Epithelial cell of umbilical artery (primary cell): Measurements from ENCODE around the gene CADM3. TPM values are rescaled to one million over a fixed set of nuclear protein-coding genes. Genes with fewer than 3 reads are reported as not detected.

ENCODE experiments used
- total RNA-seq: library from RNA; depleted of rRNA; stranded (reverse); fragments of >200 nt; gene quantifications from 2 replicates; pipeline ENCODE4 v1.2.3, GENCODE V29; 2014

Gene CADM3, protein sequence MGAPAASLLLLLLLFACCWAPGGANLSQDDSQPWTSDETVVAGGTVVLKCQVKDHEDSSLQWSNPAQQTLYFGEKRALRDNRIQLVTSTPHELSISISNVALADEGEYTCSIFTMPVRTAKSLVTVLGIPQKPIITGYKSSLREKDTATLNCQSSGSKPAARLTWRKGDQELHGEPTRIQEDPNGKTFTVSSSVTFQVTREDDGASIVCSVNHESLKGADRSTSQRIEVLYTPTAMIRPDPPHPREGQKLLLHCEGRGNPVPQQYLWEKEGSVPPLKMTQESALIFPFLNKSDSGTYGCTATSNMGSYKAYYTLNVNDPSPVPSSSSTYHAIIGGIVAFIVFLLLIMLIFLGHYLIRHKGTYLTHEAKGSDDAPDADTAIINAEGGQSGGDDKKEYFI
- 12.3 and 15.8 TPM in 2 replicates for total RNA-seq

DNA sequence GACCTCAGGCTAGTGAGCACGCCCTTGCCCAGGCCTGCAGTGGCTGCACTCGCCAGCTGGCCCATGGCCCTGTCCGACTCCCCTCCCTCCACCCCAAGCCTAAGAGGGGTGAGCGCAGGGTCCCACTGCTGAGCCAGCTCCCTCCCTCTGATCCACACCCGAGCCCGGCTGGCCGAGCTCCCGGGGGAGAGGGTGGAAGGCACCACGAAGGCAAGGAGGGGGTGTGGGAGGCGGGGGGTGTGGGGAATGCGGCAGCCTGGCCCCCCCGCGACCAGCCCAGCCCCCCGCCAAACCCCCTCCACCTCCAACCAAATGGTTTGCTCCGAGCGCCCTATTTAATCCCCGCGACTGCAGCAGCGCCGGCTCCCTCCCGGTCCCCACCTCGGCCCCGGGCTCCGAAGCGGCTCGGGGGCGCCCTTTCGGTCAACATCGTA, at the start of gene CADM3:
TSS of gene CADM3 (plus strand) at position 362 of the 434 bp plus-strand sequence. CDS start 151 bp downstream, outside the sequence.

DNA sequence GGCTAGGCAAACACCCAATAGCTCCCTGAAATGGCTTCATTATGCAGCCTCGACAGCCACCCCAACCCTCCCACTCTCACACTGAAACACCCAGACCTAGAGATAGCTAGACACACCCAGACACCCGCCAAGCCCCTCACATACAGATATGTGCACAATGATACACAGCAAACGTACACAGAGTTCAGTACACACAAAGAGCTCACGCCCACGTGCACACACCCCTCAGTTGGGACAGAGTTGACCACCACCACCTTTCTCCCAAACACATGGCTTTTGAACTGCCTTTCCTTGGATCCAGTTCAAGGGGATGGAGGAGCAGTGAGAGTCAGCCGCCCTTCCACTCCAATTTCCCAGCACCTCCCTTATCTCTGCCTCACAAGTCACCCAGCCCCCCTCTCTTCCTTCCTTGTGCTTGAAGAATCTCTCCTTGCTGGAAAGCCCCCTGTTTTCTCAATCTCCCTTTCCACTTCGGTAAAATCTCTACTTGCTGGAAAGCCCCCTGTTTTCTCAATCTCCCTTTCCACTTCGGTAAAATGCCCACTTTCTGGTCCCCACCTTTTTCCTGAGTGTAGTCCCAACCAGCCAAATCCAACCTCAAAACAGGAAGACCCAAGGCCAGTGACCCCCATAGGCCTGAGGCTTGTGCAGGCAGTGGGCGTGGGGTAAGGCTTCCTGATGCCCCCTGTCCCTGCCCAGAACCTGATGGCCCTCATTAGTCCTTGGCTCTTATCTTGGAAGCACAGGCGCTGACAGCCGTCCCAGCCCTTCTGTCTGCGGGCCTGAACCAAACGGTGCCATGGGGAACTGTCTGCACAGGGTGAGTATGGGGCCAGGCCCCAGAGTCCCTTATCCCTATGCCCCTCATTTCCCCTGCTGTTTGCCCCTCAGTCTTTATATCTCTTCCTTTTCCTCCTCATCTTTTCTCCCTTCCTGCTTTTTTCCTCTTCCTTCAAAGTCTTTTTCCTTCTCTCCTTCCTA, 33.0 kb downstream of the CADM3 start, which contains the start of gene ACKR1:
TSS of gene ACKR1 (plus strand) at position 715 of the 981 bp plus-strand sequence. CDS start at position 800, 85 bp downstream.

Other genes starting within 250 kb of the CADM3 start
- not detected in 2 replicates for gene PYHIN1, start 240.1 kb upstream of the CADM3 start, total RNA-seq
- gene IFI16, start 161.7 kb upstream of the CADM3 start, total RNA-seq = 67.9 and 144 TPM in 2 replicates
- not detected in 2 replicates for gene AIM2, start 94.8 kb upstream of the CADM3 start, total RNA-seq
- gene ACKR1, start 33.3 kb downstream of the CADM3 start, total RNA-seq = 0.32 and 1.7 TPM in 2 replicates
- gene FCER1A, start 130.7 kb downstream of the CADM3 start, total RNA-seq = not detected in 2 replicates